Gastrocnemius medialis (tissue), 4 donors: ENCODE data around the gene MARCHF10.

ENCODE experiments used
- POLR2A ChIP-seq, 2 donors: fragments of 450-650 bp; IDR thresholded peaks; one replicate each; pipeline ENCODE4 v1.6.1; 2017; ENCODE audit warnings: antibody characterized with exemption in 2 of 2, mild to moderate bottlenecking in 2 of 2, moderate library complexity in 2 of 2
- TF ChIP-seq, protein P1 (sequence below), 5 experiments: fragments of 450-650 bp in 3 of 5; fragments of 200-600 bp in 2 of 5; sonication (generic) in 2 of 5; IDR thresholded peaks in 4 of 5; conservative IDR thresholded peaks in 1 of 5; 1 replicate in 4 of 5; 2 replicates in 1 of 5; pipeline ENCODE4 v1.5.1; 2016 to 2019; ENCODE audit warnings: antibody characterized with exemption in 5 of 5, mild to moderate bottlenecking in 3 of 5, moderate library complexity in 3 of 5

DNA sequence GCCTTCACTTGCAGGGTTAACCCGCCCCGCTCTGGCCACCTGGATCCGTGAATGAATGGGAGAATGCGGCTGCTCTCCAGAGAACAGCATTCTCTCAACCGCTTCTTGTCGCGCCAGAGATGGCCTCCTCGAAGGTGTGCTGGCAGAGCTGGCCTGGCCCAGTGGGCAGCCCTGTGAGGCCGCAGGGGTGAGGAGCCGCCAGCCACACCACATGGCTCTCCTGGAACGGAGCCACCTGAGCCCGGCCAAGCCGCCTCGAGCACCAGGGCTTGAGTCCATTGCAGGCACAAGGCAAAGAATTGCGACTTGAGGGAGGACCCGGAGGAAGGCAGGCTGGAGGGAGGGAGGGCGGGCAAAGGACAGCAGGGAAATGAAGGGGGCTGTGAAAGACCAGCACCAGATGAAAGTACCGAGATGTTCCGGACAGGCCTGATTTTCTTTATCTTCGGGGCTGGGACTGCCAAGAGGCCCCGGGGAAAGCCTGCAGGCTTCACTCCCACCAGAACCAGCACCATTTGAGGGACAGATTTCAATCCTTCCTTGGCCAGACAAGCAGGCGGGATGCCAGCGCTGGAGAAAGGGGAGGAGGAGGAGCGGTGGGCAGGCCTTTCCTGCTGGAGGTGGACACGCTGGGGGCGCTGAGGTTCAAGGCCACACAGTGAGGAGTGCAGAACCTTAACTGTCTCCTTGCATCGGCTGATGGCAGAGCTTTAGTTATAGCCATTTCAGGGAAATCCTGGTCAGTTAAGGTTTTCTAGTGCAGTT is 111.2 kb downstream of the MARCHF10 start:
- TF ChIP-seq, protein P1, sequence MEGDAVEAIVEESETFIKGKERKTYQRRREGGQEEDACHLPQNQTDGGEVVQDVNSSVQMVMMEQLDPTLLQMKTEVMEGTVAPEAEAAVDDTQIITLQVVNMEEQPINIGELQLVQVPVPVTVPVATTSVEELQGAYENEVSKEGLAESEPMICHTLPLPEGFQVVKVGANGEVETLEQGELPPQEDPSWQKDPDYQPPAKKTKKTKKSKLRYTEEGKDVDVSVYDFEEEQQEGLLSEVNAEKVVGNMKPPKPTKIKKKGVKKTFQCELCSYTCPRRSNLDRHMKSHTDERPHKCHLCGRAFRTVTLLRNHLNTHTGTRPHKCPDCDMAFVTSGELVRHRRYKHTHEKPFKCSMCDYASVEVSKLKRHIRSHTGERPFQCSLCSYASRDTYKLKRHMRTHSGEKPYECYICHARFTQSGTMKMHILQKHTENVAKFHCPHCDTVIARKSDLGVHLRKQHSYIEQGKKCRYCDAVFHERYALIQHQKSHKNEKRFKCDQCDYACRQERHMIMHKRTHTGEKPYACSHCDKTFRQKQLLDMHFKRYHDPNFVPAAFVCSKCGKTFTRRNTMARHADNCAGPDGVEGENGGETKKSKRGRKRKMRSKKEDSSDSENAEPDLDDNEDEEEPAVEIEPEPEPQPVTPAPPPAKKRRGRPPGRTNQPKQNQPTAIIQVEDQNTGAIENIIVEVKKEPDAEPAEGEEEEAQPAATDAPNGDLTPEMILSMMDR (IDR thresholded peaks at IDR 0.05 in 4 of 5, conservative IDR thresholded peaks at IDR 0.05 in 1 of 5), result no peak
- TF ChIP-seq POLR2A (IDR thresholded peaks at IDR 0.05), result no peak
